H1 (cell line): ENCODE data around the gene ZFYVE16. TPM values are rescaled to one million over a fixed set of nuclear protein-coding genes. Genes with fewer than 3 reads are reported as not detected.

Experiments
- CTCF ChIA-PET: fragments of 300-600 bp; sonication (Branson Sonifier 250); formaldehyde crosslinking; loops from one replicate; lab custom pipeline; 2021; ENCODE audit not compliant: partially characterized antibody; lab: Charles Lee
- POLR2A ChIA-PET: fragments of 300-600 bp; sonication (Branson Sonifier 250); formaldehyde crosslinking; loops from one replicate; lab custom pipeline; 2021; ENCODE audit warnings: inconsistent platforms; ENCODE audit not compliant: partially characterized antibody; lab: Charles Lee
- DNase-seq, 2 experiments: peaks; one replicate each; pipeline versions ENCODE4 v3.0.0 to v3.0.0-alpha.2; 2010 to 2022; ENCODE audit warnings: low spot score in 2 of 2, low read depth in 1 of 2, mixed read lengths in 1 of 2
- FAIRE-seq: peaks from 2 replicates; lab custom pipeline; 2011; peaks lifted over from hg19 to GRCh38; lab: Jason Lieb, UNC
- H2AFZ ChIP-seq: 2 replicates; pipeline ENCODE4 v1.8.1; 2012; ENCODE audit warnings: low read length, inconsistent platforms
- H2AK5ac ChIP-seq: 2 replicates; pipeline ENCODE4 v1.6.1; 2013; ENCODE audit warnings: low read depth, low read length
- H2BK120ac ChIP-seq: replicated peaks from 2 replicates; pipeline ENCODE3; 2013; ENCODE audit warnings: low read depth, low read length, inconsistent platforms
- H2BK12ac ChIP-seq: 2 replicates; pipeline ENCODE4 v1.6.1; 2013; ENCODE audit warnings: low read depth, low read length
- H2BK15ac ChIP-seq: 2 replicates; pipeline ENCODE4 v1.6.1; 2013; ENCODE audit warnings: low read length
- H2BK20ac ChIP-seq: 2 replicates; pipeline ENCODE4 v1.6.1; 2013; ENCODE audit warnings: low read length
- H2BK5ac ChIP-seq: 2 replicates; pipeline ENCODE4 v1.6.1; 2013; ENCODE audit warnings: low read depth, low read length
- H3K14ac ChIP-seq: 2 replicates; pipeline ENCODE4 v1.6.1; 2013; ENCODE audit warnings: inconsistent platforms; ENCODE audit not compliant: insufficient read length
- H3K18ac ChIP-seq: 2 replicates; pipeline ENCODE4 v1.6.1; 2013; ENCODE audit warnings: low read length; ENCODE audit errors: extremely low read depth
- H3K23ac ChIP-seq: 2 replicates; pipeline ENCODE4 v1.6.1; 2013; ENCODE audit warnings: inconsistent platforms; ENCODE audit not compliant: insufficient read length
- H3K23me2 ChIP-seq: 2 replicates; pipeline ENCODE4 v1.6.1; 2013; ENCODE audit warnings: low read depth, low read length
- H3K27ac ChIP-seq: 2 replicates; pipeline ENCODE4 v1.6.1; 2011; ENCODE audit warnings: low read depth, low read length, inconsistent platforms
- H3K27me3 ChIP-seq, 4 experiments: replicated peaks in 1 of 4; 1 replicate in 1 of 4; 2 replicates in 3 of 4; pipeline versions ENCODE4 v1.6.1 to v1.8.1; 2011 to 2013; ENCODE audit warnings: low read length in 3 of 4, mild to moderate bottlenecking in 3 of 4, inconsistent platforms in 2 of 4, mixed read lengths in 2 of 4, moderate library complexity in 1 of 4; ENCODE audit not compliant: control insufficient read depth in 3 of 4, insufficient read depth in 3 of 4; ENCODE audit errors: extremely low read depth in 1 of 4
- H3K36me3 ChIP-seq, 4 experiments: 2 replicates each; pipeline versions ENCODE4 v1.6.1 to v1.8.1; 2011 to 2013; ENCODE audit warnings: mild to moderate bottlenecking in 4 of 4, low read length in 3 of 4, moderate library complexity in 2 of 4, control low read depth in 1 of 4, inconsistent platforms in 1 of 4; ENCODE audit not compliant: insufficient read depth in 4 of 4, control insufficient read depth in 2 of 4
- H3K4ac ChIP-seq: replicated peaks from 2 replicates; pipeline ENCODE3; 2013; ENCODE audit warnings: low read length, low read depth, mixed read lengths, inconsistent platforms; ENCODE audit not compliant: insufficient read length
- H3K4me1 ChIP-seq, 4 experiments: replicated peaks in 1 of 4; 1 replicate in 1 of 4; 2 replicates in 3 of 4; pipeline versions ENCODE4 v1.6.1 to v1.8.1; 2011 to 2013; ENCODE audit warnings: low read length in 3 of 4, inconsistent platforms in 2 of 4, mixed read lengths in 1 of 4; ENCODE audit not compliant: insufficient read depth in 4 of 4, control insufficient read depth in 3 of 4
- H3K4me2 ChIP-seq, 2 experiments: 2 replicates each; pipeline versions ENCODE4 v1.6.1 to v1.8.1; 2011 to 2013; ENCODE audit warnings: low read depth in 2 of 2, low read length in 2 of 2, control low read depth in 1 of 2, inconsistent platforms in 1 of 2, mild to moderate bottlenecking in 1 of 2; ENCODE audit not compliant: insufficient read depth in 1 of 2
- H3K4me3 ChIP-seq, 4 experiments: fragments of 200-600, 300-600 bp in 1 of 4; sonication (generic), shearing (Covaris generic), sonication (Bioruptor Twin) in 1 of 4; 2 replicates each; pipeline versions ENCODE4 v1.5.1 to v1.8.1; 2011 to 2016; ENCODE audit warnings: low read length in 4 of 4, low read depth in 3 of 4, control low read depth in 2 of 4, inconsistent platforms in 2 of 4, mild to moderate bottlenecking in 2 of 4, mixed read lengths in 1 of 4, moderate library complexity in 1 of 4; ENCODE audit not compliant: insufficient read depth in 2 of 4; ENCODE audit errors: extremely low read depth in 1 of 4
- H3K56ac ChIP-seq: replicated peaks from 2 replicates; pipeline ENCODE3; 2013; ENCODE audit warnings: low read depth, mild to moderate bottlenecking, mixed read lengths, low read length, inconsistent platforms; ENCODE audit not compliant: insufficient read length
- H3K79me1 ChIP-seq: 2 replicates; pipeline ENCODE4 v1.6.1; 2013; ENCODE audit warnings: low read depth, low read length, control low read depth
- H3K79me2 ChIP-seq, 2 experiments: 2 replicates each; pipeline versions ENCODE4 v1.6.1 to v1.8.1; 2012 to 2013; ENCODE audit warnings: low read length in 2 of 2, mild to moderate bottlenecking in 2 of 2, inconsistent platforms in 1 of 2; ENCODE audit not compliant: insufficient read depth in 2 of 2, control insufficient read depth in 1 of 2
- H3K9ac ChIP-seq, 4 experiments: replicated peaks in 1 of 4; 1 replicate in 1 of 4; 2 replicates in 3 of 4; pipeline versions ENCODE4 v1.6.1 to v1.8.1; 2011 to 2013; ENCODE audit warnings: low read depth in 3 of 4, low read length in 3 of 4, control low read depth in 2 of 4, mild to moderate bottlenecking in 2 of 4, moderate library complexity in 2 of 4, inconsistent platforms in 1 of 4; ENCODE audit errors: extremely low read depth in 1 of 4
- H3K9me3 ChIP-seq, 2 experiments: 2 replicates each; pipeline versions ENCODE4 v1.6.1 to v1.8.1; 2012 to 2013; ENCODE audit warnings: mild to moderate bottlenecking in 2 of 2, moderate library complexity in 2 of 2, control low read depth in 1 of 2, inconsistent platforms in 1 of 2, low read depth in 1 of 2, low read length in 1 of 2, mixed read lengths in 1 of 2; ENCODE audit not compliant: insufficient read depth in 2 of 2
- H4K20me1 ChIP-seq, 2 experiments: replicated peaks in 1 of 2; 2 replicates each; pipeline versions ENCODE3 to v1.8.1; 2011 to 2013; ENCODE audit warnings: inconsistent platforms in 2 of 2, low read length in 2 of 2, mild to moderate bottlenecking in 1 of 2; ENCODE audit not compliant: insufficient read depth in 2 of 2, control insufficient read depth in 1 of 2
- H4K5ac ChIP-seq: 2 replicates; pipeline ENCODE4 v1.6.1; 2013; ENCODE audit warnings: low read length, low read depth, mixed read lengths, inconsistent platforms; ENCODE audit not compliant: insufficient read length
- H4K8ac ChIP-seq: 2 replicates; pipeline ENCODE4 v1.8.0; 2013; ENCODE audit warnings: mild to moderate bottlenecking, moderate library complexity, low read length, inconsistent platforms; ENCODE audit not compliant: insufficient read depth; ENCODE audit errors: extremely low read depth
- H4K91ac ChIP-seq: replicated peaks from 2 replicates; pipeline ENCODE3; 2013; ENCODE audit warnings: low read length, mixed read lengths, inconsistent platforms; ENCODE audit not compliant: insufficient read length
- GABPA ChIP-seq: IDR thresholded peaks from 2 replicates; pipeline ENCODE4 v1.6.1; 2011; ENCODE audit warnings: mild to moderate bottlenecking, low read length, moderate library complexity, borderline replicate concordance; ENCODE audit not compliant: insufficient read depth
- KDM1A ChIP-seq: fragments of 200-600, 300-600 bp; sonication (generic); IDR thresholded peaks from 2 replicates; pipeline ENCODE4 v1.7.1; 2016; ENCODE audit warnings: mild to moderate bottlenecking, low read length, borderline replicate concordance
- SP4 ChIP-seq: IDR thresholded peaks from 2 replicates; pipeline ENCODE4 v1.6.1; 2012; ENCODE audit warnings: low read length, inconsistent platforms
- WGBS, 2 experiments: shearing (Covaris generic) in 1 of 2; methylation state at CpG; one replicate each; pipeline versions ENCODE4 v1.1.6 to v1.1.7; 2013 to 2015; ENCODE audit warnings: low lambda C conversion rate in 2 of 2, mixed read lengths in 2 of 2, inconsistent platforms in 1 of 2, low coverage in 1 of 2, missing lambda C conversion rate in 1 of 2; ENCODE audit not compliant: insufficient replicate concordance in 2 of 2, insufficient coverage in 1 of 2, insufficient read length in 1 of 2; ENCODE audit errors: extremely low coverage in 1 of 2, missing lambda C conversion rate in 1 of 2; 5-methylcytosine and 5-hydroxymethylcytosine counted together
- polyA plus RNA-seq, 7 experiments: library from polyadenylated mRNA; depleted of rRNA in 3 of 7; stranded (reverse) in 5 of 7; unstranded in 2 of 7; fragments of >200 nt in 5 of 7; fragments of 200-250 nt in 2 of 7; gene quantifications; 1 replicate in 5 of 7; 2 replicates in 1 of 7; 4 replicates in 1 of 7; pipeline versions ENCODE4 v1.2.1 to v1.2.3, GENCODE V29; 2011 to 2013; ENCODE audit warnings: missing spikeins in 2 of 7, mixed read lengths in 2 of 7
- total RNA-seq: library from RNA; stranded (reverse); fragmentation: NEBNext Ultra II Directional; extraction: Animal tissue kit (Norgen Biotek cat#: 25700); gene quantifications from 2 replicates; pipeline ENCODE4 v1.2.1, GENCODE V29; 2021

ZFYVE16 gene
- total and polyA plus RNA-seq, 2 of the 8 experiments (the other 6 are each of a cell fraction or from before 2014, with no cell fraction given) = 3.6 to 24.2 TPM

GRCh38 chr5:80435476-80435875 is 27.6 kb downstream of the ZFYVE16 start:
- Histone ChIP-seq H3K9me3 (no peaks in the 10 kb centered on the region), H2AFZ (no peak overlapping the region), H3K27ac (no peak overlapping the region), H3K4me2 (no peak overlapping the region), H4K91ac (no peak overlapping the region), H2BK15ac (no peak overlapping the region), H3K23me2 (no peaks in the 10 kb centered on the region), H4K8ac (no peak overlapping the region), H2BK120ac (no peak overlapping the region), H4K5ac (no peak overlapping the region), H2BK5ac (no peak overlapping the region), H3K79me2 (no peaks in the 10 kb centered on the region), H2AK5ac (no peak overlapping the region), H3K23ac (no peak overlapping the region), H3K79me1 (no peaks in the 10 kb centered on the region), H3K27me3 (no peaks in the 10 kb centered on the region), H2BK12ac (no peak overlapping the region), H3K56ac (no peak overlapping the region), H3K4ac (no peak overlapping the region), H2BK20ac (no peak overlapping the region), H3K4me1 (no peaks in the 10 kb centered on the region), H3K14ac (no peak overlapping the region), H3K9ac (no peak overlapping the region), H3K18ac (no peak overlapping the region), H3K36me3 (peaks cover 0 to 26% (median 2%) of the 10 kb centered on the region in 4 experiments; a peak in 4 of 8 replicates), H3K4me3 (no peak overlapping the region), H4K20me1 (no peaks in the 10 kb centered on the region)
- CTCF ChIA-PET = no interaction called here
- FAIRE-seq (no peak), DNase-seq (no peak)
- WGBS, 2 experiments = 92% methylated on average over 8 of the region's 8 CpGs; no CpG with 5 or more reads in 1 of the 2 experiments
- TF ChIP-seq KDM1A = no peak
- TF ChIP-seq GABPA = no peak
- no peak for TF ChIP-seq SP4
- POLR2A ChIA-PET = no interaction called here
